Stomach (tissue), 4 donors: Measurements from ENCODE around the gene IL13.

Experiments
- EP300 ChIP-seq: sonication (generic); formaldehyde crosslinking; IDR thresholded peaks from one replicate; pipeline ENCODE4 v1.6.1; 2017; ENCODE audit warnings: antibody characterized with exemption
- POLR2A ChIP-seq, 4 donors: fragments of 450-650 bp; IDR thresholded peaks; one replicate each; pipeline ENCODE4 v1.6.1; 2016; ENCODE audit warnings: antibody characterized with exemption in 4 of 4, control low read depth in 2 of 4, mild to moderate bottlenecking in 1 of 4, moderate library complexity in 1 of 4
- POLR2AphosphoS5 ChIP-seq, 3 donors: sonication (generic); formaldehyde crosslinking; IDR thresholded peaks; one replicate each; pipeline ENCODE4 v1.6.1; 2016; ENCODE audit warnings: antibody characterized with exemption in 3 of 3
- TF ChIP-seq, protein P1 (sequence below), 7 experiments: fragments of 450-650 bp in 4 of 7; fragments of 200-600 bp in 3 of 7; sonication (generic) in 3 of 7; IDR thresholded peaks; one replicate each; pipeline ENCODE4 v1.5.1; 2016 to 2019; ENCODE audit warnings: antibody characterized with exemption in 7 of 7, control low read depth in 2 of 7, mild to moderate bottlenecking in 1 of 7

DNA sequence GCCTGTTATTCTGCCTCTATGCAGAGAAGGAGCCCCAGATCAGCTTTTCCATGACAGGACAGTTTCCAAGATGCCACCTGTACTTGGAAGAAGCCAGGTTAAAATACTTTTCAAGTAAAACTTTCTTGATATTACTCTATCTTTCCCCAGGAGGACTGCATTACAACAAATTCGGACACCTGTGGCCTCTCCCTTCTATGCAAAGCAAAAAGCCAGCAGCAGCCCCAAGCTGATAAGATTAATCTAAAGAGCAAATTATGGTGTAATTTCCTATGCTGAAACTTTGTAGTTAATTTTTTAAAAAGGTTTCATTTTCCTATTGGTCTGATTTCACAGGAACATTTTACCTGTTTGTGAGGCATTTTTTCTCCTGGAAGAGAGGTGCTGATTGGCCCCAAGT is 15.5 kb downstream of the IL13 start:
- TF ChIP-seq POLR2A (IDR thresholded peaks at IDR 0.05) (no peak), POLR2AphosphoS5 (IDR thresholded peaks at IDR 0.05) (no peak), EP300 (no peak)
- TF ChIP-seq, protein P1, sequence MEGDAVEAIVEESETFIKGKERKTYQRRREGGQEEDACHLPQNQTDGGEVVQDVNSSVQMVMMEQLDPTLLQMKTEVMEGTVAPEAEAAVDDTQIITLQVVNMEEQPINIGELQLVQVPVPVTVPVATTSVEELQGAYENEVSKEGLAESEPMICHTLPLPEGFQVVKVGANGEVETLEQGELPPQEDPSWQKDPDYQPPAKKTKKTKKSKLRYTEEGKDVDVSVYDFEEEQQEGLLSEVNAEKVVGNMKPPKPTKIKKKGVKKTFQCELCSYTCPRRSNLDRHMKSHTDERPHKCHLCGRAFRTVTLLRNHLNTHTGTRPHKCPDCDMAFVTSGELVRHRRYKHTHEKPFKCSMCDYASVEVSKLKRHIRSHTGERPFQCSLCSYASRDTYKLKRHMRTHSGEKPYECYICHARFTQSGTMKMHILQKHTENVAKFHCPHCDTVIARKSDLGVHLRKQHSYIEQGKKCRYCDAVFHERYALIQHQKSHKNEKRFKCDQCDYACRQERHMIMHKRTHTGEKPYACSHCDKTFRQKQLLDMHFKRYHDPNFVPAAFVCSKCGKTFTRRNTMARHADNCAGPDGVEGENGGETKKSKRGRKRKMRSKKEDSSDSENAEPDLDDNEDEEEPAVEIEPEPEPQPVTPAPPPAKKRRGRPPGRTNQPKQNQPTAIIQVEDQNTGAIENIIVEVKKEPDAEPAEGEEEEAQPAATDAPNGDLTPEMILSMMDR (IDR thresholded peaks at IDR 0.05), result no peak
